Measurements from ENCODE around the gene ZNF778.

The ZNF778 gene

GRCh38 chr16:89278441-89279240 is 61.1 kb downstream of the ZNF778 start:
- DNase-seq: no peak

GRCh38 chr16:89279666-89280481 is 62.4 kb downstream of the ZNF778 start:
- DNase-seq: no peak

GRCh38 chr16:89280546-89281188 is 63.2 kb downstream of the ZNF778 start:
- no peak for DNase-seq

- DNase-seq: no peak
Observed at GRCh38 chr16:89281189-89281577, 63.7 kb downstream of the ZNF778 start.

- no peak for DNase-seq
Observed at GRCh38 chr16:89281829-89282228, 64.3 kb downstream of the ZNF778 start.

GRCh38 chr16:89282523-89282922 is 65.0 kb downstream of the ZNF778 start:
- no peak for DNase-seq

GRCh38 chr16:89283449-89283848 is 65.9 kb downstream of the ZNF778 start:
- DNase-seq: no peak

- DNase-seq: no peak
Observed at GRCh38 chr16:89285381-89285780, 67.9 kb downstream of the ZNF778 start.

GRCh38 chr16:89286096-89286495 is 68.6 kb downstream of the ZNF778 start:
- no peak for DNase-seq
